HepG2 (cell line): ENCODE results near the gene SLC6A6. TPM values are rescaled to one million over a fixed set of nuclear protein-coding genes. Genes with fewer than 3 reads are reported as not detected.

Experiments used
- ATAC-seq: fragments of 200-7000 bp; cut with Tn5 transposase; 3 replicates; pipeline ENCODE4 v1.9.1; 2020; ENCODE audit warnings: mild to moderate bottlenecking, moderate library complexity
- BruUV-seq: library from RNA; stranded (reverse); fragments of 400-500 nt; replicated peaks from 2 replicates; lab custom pipeline; 2021; lab: Mats Ljungman, UMichigan
- CTCF ChIA-PET: fragments of 300-600 bp; formaldehyde crosslinking; extraction: SDS; loops from one replicate; lab custom pipeline; 2021; ENCODE audit warnings: low total read pairs, inconsistent platforms, low intra/inter-chr PET ratio; lab: Yijun Ruan, JAX
- POLR2A ChIA-PET: fragments of 350-600 bp; sonication (Branson Sonifier 250); formaldehyde crosslinking; loops from one replicate; lab custom pipeline; 2020; ENCODE audit warnings: antibody characterized with exemption, inconsistent platforms; lab: Yijun Ruan, JAX
- DNase-seq: peaks from one replicate; pipeline ENCODE4 v3.0.0-alpha.2; 2015; ENCODE audit warnings: low spot score
- FAIRE-seq: peaks from 3 replicates; lab custom pipeline; 2011; peaks lifted over from hg19 to GRCh38; lab: Jason Lieb, UNC
- H2AFZ ChIP-seq: one replicate; pipeline ENCODE4 v1.6.1; 2011; ENCODE audit warnings: low read length, inconsistent platforms
- H3K27ac ChIP-seq: fragments of 300-600 bp; 3 replicates; pipeline ENCODE4 v1.8.0; 2011; ENCODE audit warnings: mixed run types, mild to moderate bottlenecking, mixed read lengths, low read length, inconsistent platforms; ENCODE audit not compliant: insufficient read depth; ENCODE audit errors: extremely low read length
- H3K27me3 ChIP-seq, 2 experiments: fragments of 200-600 bp in 1 of 2; 2 replicates in 1 of 2; 3 replicates in 1 of 2; pipeline versions ENCODE4 v1.6.0 to v1.8.0; 2011; ENCODE audit warnings: low read length in 2 of 2, mild to moderate bottlenecking in 2 of 2, moderate library complexity in 2 of 2, inconsistent platforms in 1 of 2; ENCODE audit not compliant: insufficient read depth in 2 of 2, control insufficient read depth in 1 of 2
- H3K36me3 ChIP-seq, 2 experiments: fragments of 200-600 bp in 1 of 2; replicated peaks in 1 of 2; 2 replicates in 1 of 2; 3 replicates in 1 of 2; pipeline versions ENCODE4 v1.5.1 to v1.8.0; 2011; ENCODE audit warnings: low read length in 2 of 2, inconsistent platforms in 1 of 2; ENCODE audit not compliant: insufficient read depth in 2 of 2, control insufficient read depth in 1 of 2
- H3K4me1 ChIP-seq: 2 replicates; pipeline ENCODE4 v1.5.1; 2012; ENCODE audit warnings: low read length, inconsistent platforms; ENCODE audit not compliant: insufficient read depth
- H3K4me2 ChIP-seq: 2 replicates; pipeline ENCODE4 v1.6.0; 2011; ENCODE audit warnings: low read depth, low read length, inconsistent platforms
- H3K4me3 ChIP-seq, 3 experiments: fragments of 200-600 bp in 1 of 3; sonication (generic), shearing (Covaris generic) in 1 of 3; replicated peaks in 1 of 3; 2 replicates each; pipeline ENCODE4 v1.5.1; 2011 to 2016; ENCODE audit warnings: low read length in 3 of 3, inconsistent platforms in 2 of 3, low read depth in 2 of 3, mild to moderate bottlenecking in 2 of 3, control low read depth in 1 of 3, mixed read lengths in 1 of 3; ENCODE audit not compliant: insufficient read depth in 1 of 3
- H3K79me2 ChIP-seq: one replicate; pipeline ENCODE4 v1.6.1; 2011; ENCODE audit warnings: low read length, inconsistent platforms; ENCODE audit not compliant: insufficient read depth
- H3K9ac ChIP-seq: 2 replicates; pipeline ENCODE4 v1.6.0; 2011; ENCODE audit warnings: mild to moderate bottlenecking, low read depth, low read length, inconsistent platforms; ENCODE audit not compliant: insufficient read depth
- H3K9me3 ChIP-seq: 2 replicates; pipeline ENCODE4 v1.5.1; 2012; ENCODE audit warnings: mild to moderate bottlenecking, low read length
- H4K20me1 ChIP-seq: 2 replicates; pipeline ENCODE4 v1.6.0; 2011; ENCODE audit warnings: inconsistent platforms, mild to moderate bottlenecking, low read length, moderate library complexity; ENCODE audit not compliant: insufficient read depth
- GLMP ChIP-seq: sonication (generic); formaldehyde crosslinking; IDR thresholded peaks from 2 replicates; pipeline ENCODE4 v1.9.0; 2021; ENCODE audit warnings: missing genetic modification reagents, mild to moderate bottlenecking, borderline replicate concordance
- GPBP1L1 ChIP-seq: sonication (generic); formaldehyde crosslinking; IDR thresholded peaks from 2 replicates; pipeline ENCODE4 v1.5.0; 2020; ENCODE audit warnings: mild to moderate bottlenecking, missing genetic modification reagents
- HDAC1 ChIP-seq: sonication (generic); formaldehyde crosslinking; IDR thresholded peaks from 2 replicates; pipeline ENCODE4 v1.5.1; 2020; ENCODE audit warnings: mild to moderate bottlenecking, missing genetic modification reagents
- HNRNPL ChIP-seq: fragments of 200-400 bp; formaldehyde crosslinking; IDR thresholded peaks from 2 replicates; pipeline ENCODE4 v1.6.1; 2017; ENCODE audit warnings: mild to moderate bottlenecking, low read depth, low read length
- KDM4B ChIP-seq: sonication (generic); formaldehyde crosslinking; IDR thresholded peaks from 2 replicates; pipeline ENCODE4 v1.4.0; 2020; ENCODE audit warnings: missing genetic modification reagents
- NFYB ChIP-seq: sonication (generic); formaldehyde crosslinking; IDR thresholded peaks from 2 replicates; pipeline ENCODE4 v1.4.0; 2020; ENCODE audit warnings: missing genetic modification reagents
- POLR2A ChIP-seq, 2 experiments: IDR thresholded peaks; 2 replicates each; pipeline ENCODE4 v1.6.1; 2011; ENCODE audit warnings: low read depth in 2 of 2, low read length in 2 of 2, mild to moderate bottlenecking in 1 of 2, moderate library complexity in 1 of 2; ENCODE audit not compliant: insufficient read depth in 1 of 2
- ZNF768 ChIP-seq: sonication (generic); formaldehyde crosslinking; IDR thresholded peaks from 2 replicates; pipeline ENCODE4 v1.4.0; 2020; ENCODE audit warnings: missing genetic modification reagents
- WGBS: methylation state at CpG from one replicate; pipeline ENCODE4 v1.1.6; 2017; ENCODE audit warnings: low lambda C conversion rate; 5-methylcytosine and 5-hydroxymethylcytosine counted together
- in situ Hi-C: cut with HindIII; loops from 2 replicates; pipeline ENCODE4 v1.10.0; 2017; ENCODE audit warnings: low pct_unique_long_range_greater_than_20kb; ENCODE audit not compliant: extremely low pct_ligation_motif_present
- intact Hi-C: fragments of 100-400 bp; cut with micrococcal nuclease; formaldehyde crosslinking; loops from one replicate; pipeline ENCODE4 v1.10.0; 2022; ENCODE audit not compliant: unreplicated experiment
- polyA plus RNA-seq, 8 experiments: library from polyadenylated mRNA; depleted of rRNA in 3 of 8; stranded (reverse) in 7 of 8; unstranded in 1 of 8; fragments of >200 nt; fragmentation: Illumina TruSeq in 4 of 8; extraction: Trizol in 4 of 8; gene quantifications; 2 replicates each; pipeline versions ENCODE4 v1.2.1 to v1.2.3, GENCODE V29; 2011 to 2016; ENCODE audit warnings: low read depth in 4 of 8, missing spikeins in 1 of 8, mixed read lengths in 1 of 8; ENCODE audit not compliant: insufficient read depth in 1 of 8
- total RNA-seq, 5 experiments: library from RNA; depleted of rRNA; stranded (reverse); fragments of >200 nt; fragmentation: Illumina TruSeq; extraction: Trizol; gene quantifications; 2 replicates each; pipeline ENCODE4 v1.2.3, GENCODE V29; 2016; ENCODE audit warnings: low read depth in 1 of 5

Gene SLC6A6
- total and polyA plus RNA-seq, 2 of the 13 experiments (the other 11 are each of a cell fraction or from before 2014, with no cell fraction given): 14.1 to 20.7 TPM

- POLR2A ChIA-PET: no interaction called here
- Histone ChIP-seq H3K9ac (no peak overlapping the region), H2AFZ (no peak overlapping the region), H3K27ac (no peak overlapping the region), H3K79me2 (no peaks in the 10 kb centered on the region), H3K9me3 (no peaks in the 10 kb centered on the region), H3K36me3 (no peaks in the 10 kb centered on the region), H3K4me2 (no peak overlapping the region), H3K4me3 (no peak overlapping the region), H3K4me1 (peaks cover 32% of the 10 kb centered on the region), H4K20me1 (no peaks in the 10 kb centered on the region), H3K27me3 (peaks cover 3 to 23% of the 10 kb centered on the region in 2 experiments; a peak in 3 of 5 replicates)
- ATAC-seq (no peak), DNase-seq (no peak), FAIRE-seq (no peak)
- BruUV-seq: no TSS peak
- in situ Hi-C loops (no loop called here), intact Hi-C loops (no loop called here)
- no peak for TF ChIP-seq KDM4B (CRISPR knock-in tag)
- no peak for TF ChIP-seq GLMP
- 0 out of 2 replicates have a peak, but pooled peaks have one; percentile 35 for TF ChIP-seq HNRNPL
- CTCF ChIA-PET: no interaction called here
- 55% methylated on average over 8 of the region's 10 CpGs for WGBS
These were observed 34.3 kb upstream of the SLC6A6 start for GRCh38 chr3:14368146-14368545.

GRCh38 chr3:14368885-14369284 lies 33.5 kb upstream of the SLC6A6 start:
- POLR2A ChIA-PET: no interaction called here
- WGBS: 11% methylated on average over 2 of the region's 2 CpGs
- no TSS peak for BruUV-seq
- DNase-seq: no peak
- H3K79me2 ChIP-seq: no peaks in the 10 kb centered on the region
- H2AFZ ChIP-seq: no peak overlapping the region
- CTCF ChIA-PET: interaction anchor here (0.8 to 0.9 kb wide), 2 partner anchors 90 to 107 kb away, joined by 3 read pairs; no protein-coding TSS in a partner anchor
- peaks cover 3 to 26% of the 10 kb centered on the region in 2 experiments; a peak in 3 of 5 replicates for H3K27me3 ChIP-seq
- no peak for FAIRE-seq
- H3K27ac ChIP-seq: no peak overlapping the region
- H3K9me3 ChIP-seq: no peaks in the 10 kb centered on the region
- no peaks in the 10 kb centered on the region for H3K36me3 ChIP-seq
- intact Hi-C loops (no loop called here), in situ Hi-C loops (no loop called here)
- H3K4me3 ChIP-seq: no peak overlapping the region
- no peaks in the 10 kb centered on the region for H4K20me1 ChIP-seq
- H3K9ac ChIP-seq: no peak overlapping the region
- peaks cover 32% of the 10 kb centered on the region for H3K4me1 ChIP-seq
- no peak for ATAC-seq
- no peak overlapping the region for H3K4me2 ChIP-seq
- no peak for TF ChIP-seq HDAC1 (CRISPR knock-in tag)
- peak; percentile 88 for TF ChIP-seq ZNF768
- no peak for TF ChIP-seq GPBP1L1 (CRISPR knock-in tag)
- no peak for TF ChIP-seq NFYB (CRISPR knock-in tag)
- TF ChIP-seq POLR2A (IDR thresholded peaks at IDR 0.05; ENCODE audit: insufficient read depth in 1 of 2, low read depth in 2 of 2, low read length in 2 of 2): no peak
